OCI-LY1 (cell line): ENCODE results near the gene DCLK1.

Experiments used
- H2AFZ ChIP-seq: fragments of 200-600 bp; sonication (generic), shearing (Covaris generic); 2 replicates; pipeline ENCODE4 v1.6.0; 2014; ENCODE audit warnings: antibody characterized with exemption, mild to moderate bottlenecking, low read length
- H3F3A ChIP-seq: fragments of 200-600 bp; sonication (generic), shearing (Covaris generic); 2 replicates; pipeline ENCODE4 v1.6.0; 2014; ENCODE audit warnings: mild to moderate bottlenecking, antibody characterized with exemption, low read length, moderate library complexity; ENCODE audit not compliant: insufficient read depth
- H3K27ac ChIP-seq: fragments of 200-600 bp; sonication (generic); 2 replicates; pipeline ENCODE4 v1.5.1; 2014; ENCODE audit warnings: low read length, mixed run types, mild to moderate bottlenecking, low read depth; ENCODE audit not compliant: poor library complexity, severe bottlenecking
- H3K27me3 ChIP-seq: fragments of 200-600 bp; sonication (generic); 2 replicates; pipeline ENCODE4 v1.6.0; 2014; ENCODE audit warnings: antibody characterized with exemption, mild to moderate bottlenecking, low read length, moderate library complexity; ENCODE audit not compliant: insufficient read depth
- H3K36me3 ChIP-seq: fragments of 200-600 bp; sonication (generic); 2 replicates; pipeline ENCODE4 v1.6.1; 2014; ENCODE audit warnings: mild to moderate bottlenecking, antibody characterized with exemption, low read length, moderate library complexity, mixed read lengths; ENCODE audit not compliant: insufficient read depth
- H3K4me1 ChIP-seq: fragments of 200-600 bp; sonication (generic); 2 replicates; pipeline ENCODE4 v1.5.1; 2014; ENCODE audit warnings: mild to moderate bottlenecking, low read length, moderate library complexity; ENCODE audit not compliant: insufficient read depth, severe bottlenecking
- H3K4me2 ChIP-seq: fragments of 200-600 bp; sonication (generic), shearing (Covaris generic); 2 replicates; pipeline ENCODE4 v1.6.1; 2014; ENCODE audit warnings: low read length
- H3K4me3 ChIP-seq: fragments of 200-600 bp; sonication (generic); 2 replicates; pipeline ENCODE4 v1.5.1; 2014; ENCODE audit warnings: low read length, low read depth, mild to moderate bottlenecking, mixed read lengths; ENCODE audit not compliant: poor library complexity, severe bottlenecking
- H3K79me2 ChIP-seq: fragments of 200-600 bp; shearing (Covaris generic); 2 replicates; pipeline ENCODE4 v1.6.1; 2016; ENCODE audit warnings: mixed run types, low read length, mixed read lengths; ENCODE audit not compliant: insufficient read depth
- H3K9ac ChIP-seq: fragments of 200-600 bp; sonication (generic), shearing (Covaris generic); 2 replicates; pipeline ENCODE4 v1.6.1; 2014; ENCODE audit warnings: mild to moderate bottlenecking, low read length, mixed read lengths
- H3K9me2 ChIP-seq: fragments of 200-600 bp; sonication (generic), shearing (Covaris generic); 2 replicates; pipeline ENCODE4 v1.6.1; 2014; ENCODE audit warnings: low read depth, mild to moderate bottlenecking, low read length, mixed read lengths
- H3K9me3 ChIP-seq: fragments of 200-600 bp; shearing (Covaris generic); 2 replicates; pipeline ENCODE4 v1.6.1; 2014; ENCODE audit warnings: low read length, mixed read lengths
- H4K20me1 ChIP-seq: fragments of 200-600 bp; sonication (generic), shearing (Covaris generic); 2 replicates; pipeline ENCODE4 v1.6.0; 2016; ENCODE audit warnings: mild to moderate bottlenecking, low read length; ENCODE audit not compliant: insufficient read depth
- EZH2 ChIP-seq: fragments of 200-600 bp; sonication (generic), shearing (Covaris generic); IDR thresholded peaks from 2 replicates; pipeline ENCODE4 v1.8.0; 2017; ENCODE audit warnings: borderline replicate concordance, mixed run types, mild to moderate bottlenecking, antibody characterized with exemption, low read length, moderate library complexity, mixed read lengths
- TF ChIP-seq, protein P1 (sequence below): fragments of 200-600 bp; sonication (generic), shearing (Covaris generic); IDR thresholded peaks from 2 replicates; pipeline ENCODE4 v1.5.1; 2017; ENCODE audit warnings: mild to moderate bottlenecking, antibody characterized with exemption, low read length, moderate library complexity, mixed read lengths

DCLK1 gene

DNA sequence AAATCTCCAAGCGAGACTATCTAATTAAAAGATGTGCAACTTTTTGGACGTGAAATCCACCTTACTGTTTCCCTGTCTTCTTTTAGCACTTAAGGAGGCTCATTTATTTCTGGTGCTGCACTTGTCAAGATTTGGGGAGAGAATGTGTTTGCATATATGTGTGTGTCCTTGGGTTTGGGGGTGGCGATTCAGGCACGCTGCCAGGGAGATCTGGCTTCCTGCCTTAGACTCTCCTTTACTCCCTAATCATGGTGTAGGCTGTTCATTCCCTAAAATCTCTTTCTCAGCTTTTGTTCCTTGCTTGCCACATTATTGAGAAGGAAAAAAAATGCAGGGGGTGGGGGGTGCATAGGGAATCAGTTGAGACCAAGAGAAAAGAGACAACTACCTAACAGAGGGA, 271.2 kb downstream of the DCLK1 start:
- TF ChIP-seq, protein P1, sequence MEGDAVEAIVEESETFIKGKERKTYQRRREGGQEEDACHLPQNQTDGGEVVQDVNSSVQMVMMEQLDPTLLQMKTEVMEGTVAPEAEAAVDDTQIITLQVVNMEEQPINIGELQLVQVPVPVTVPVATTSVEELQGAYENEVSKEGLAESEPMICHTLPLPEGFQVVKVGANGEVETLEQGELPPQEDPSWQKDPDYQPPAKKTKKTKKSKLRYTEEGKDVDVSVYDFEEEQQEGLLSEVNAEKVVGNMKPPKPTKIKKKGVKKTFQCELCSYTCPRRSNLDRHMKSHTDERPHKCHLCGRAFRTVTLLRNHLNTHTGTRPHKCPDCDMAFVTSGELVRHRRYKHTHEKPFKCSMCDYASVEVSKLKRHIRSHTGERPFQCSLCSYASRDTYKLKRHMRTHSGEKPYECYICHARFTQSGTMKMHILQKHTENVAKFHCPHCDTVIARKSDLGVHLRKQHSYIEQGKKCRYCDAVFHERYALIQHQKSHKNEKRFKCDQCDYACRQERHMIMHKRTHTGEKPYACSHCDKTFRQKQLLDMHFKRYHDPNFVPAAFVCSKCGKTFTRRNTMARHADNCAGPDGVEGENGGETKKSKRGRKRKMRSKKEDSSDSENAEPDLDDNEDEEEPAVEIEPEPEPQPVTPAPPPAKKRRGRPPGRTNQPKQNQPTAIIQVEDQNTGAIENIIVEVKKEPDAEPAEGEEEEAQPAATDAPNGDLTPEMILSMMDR = no peak
- TF ChIP-seq EZH2 = no peak
- no peaks in the 10 kb centered on the region for H3K9me3 ChIP-seq
- no peaks in the 10 kb centered on the region for H3K27me3 ChIP-seq
- H3K4me1 ChIP-seq = no peaks in the 10 kb centered on the region
- H2AFZ ChIP-seq = no peak overlapping the region
- no peak overlapping the region for H3K4me3 ChIP-seq
- H3K9ac ChIP-seq = no peak overlapping the region
- H3F3A ChIP-seq = no peaks in the 10 kb centered on the region
- H3K4me2 ChIP-seq = no peak overlapping the region
- no peaks in the 10 kb centered on the region for H3K36me3 ChIP-seq
- H3K9me2 ChIP-seq = no peaks in the 10 kb centered on the region
- no peak overlapping the region for H3K27ac ChIP-seq
- H3K79me2 ChIP-seq = no peaks in the 10 kb centered on the region
- H4K20me1 ChIP-seq = no peaks in the 10 kb centered on the region

DNA sequence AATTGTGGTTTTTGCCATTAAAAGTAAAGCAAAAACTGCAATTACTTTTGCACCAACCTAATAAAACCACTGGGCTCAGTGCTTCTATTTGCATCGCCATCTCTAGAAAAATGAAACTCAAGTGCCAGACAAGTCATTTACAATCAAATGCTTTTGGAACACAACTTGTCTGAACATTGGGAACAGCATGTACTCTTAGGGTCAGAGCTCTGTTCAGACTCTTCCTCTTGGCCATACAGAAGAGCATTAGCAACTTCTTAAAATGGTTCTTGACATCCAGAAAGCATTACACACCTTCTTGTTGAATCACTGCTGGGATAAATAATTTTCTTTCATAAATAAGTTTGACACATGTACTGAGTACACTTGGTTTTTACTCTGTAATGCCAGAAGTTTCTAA, 272.5 kb downstream of the DCLK1 start:
- Histone ChIP-seq H3K4me1 (no peaks in the 10 kb centered on the region), H3K27me3 (no peaks in the 10 kb centered on the region), H3K27ac (no peak overlapping the region)

DNA sequence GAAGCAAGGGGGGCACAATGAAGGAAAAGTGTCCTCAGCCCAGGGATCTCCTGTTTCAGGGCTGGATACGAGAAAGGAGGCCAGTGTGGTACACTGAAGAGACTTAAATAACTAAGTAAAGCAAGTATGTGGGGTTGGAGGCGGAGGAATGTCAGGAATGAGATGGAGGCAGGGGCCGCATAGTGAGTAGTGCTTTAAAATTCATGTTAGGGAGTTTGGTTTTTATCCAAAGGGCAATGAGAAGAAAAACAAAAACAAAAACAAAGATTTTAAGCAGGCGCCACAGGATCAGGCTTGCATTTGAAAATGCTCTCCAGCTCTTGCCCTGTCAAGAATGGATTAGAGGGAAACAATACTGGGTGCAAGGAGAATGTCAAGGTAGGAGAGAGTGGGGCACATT, 273.4 kb downstream of the DCLK1 start:
- TF ChIP-seq, protein P1 = no peak
- no peak for TF ChIP-seq EZH2
- no peaks in the 10 kb centered on the region for H3F3A ChIP-seq
- H3K4me2 ChIP-seq = no peak overlapping the region
- no peak overlapping the region for H3K9ac ChIP-seq
- H2AFZ ChIP-seq = no peak overlapping the region
- H3K36me3 ChIP-seq = no peaks in the 10 kb centered on the region
- no peaks in the 10 kb centered on the region for H3K27me3 ChIP-seq
- no peaks in the 10 kb centered on the region for H3K79me2 ChIP-seq
- H4K20me1 ChIP-seq = no peaks in the 10 kb centered on the region
- H3K4me3 ChIP-seq = no peak overlapping the region
- no peak overlapping the region for H3K27ac ChIP-seq
- H3K4me1 ChIP-seq = no peaks in the 10 kb centered on the region
- no peaks in the 10 kb centered on the region for H3K9me3 ChIP-seq
- no peaks in the 10 kb centered on the region for H3K9me2 ChIP-seq

More for the DNA sequence above, 272.5 kb downstream of the DCLK1 start:
- no peaks in the 10 kb centered on the region for H3K79me2 ChIP-seq
- H3K4me2 ChIP-seq = no peak overlapping the region
- H3K36me3 ChIP-seq = no peaks in the 10 kb centered on the region
- TF ChIP-seq EZH2 = no peak
- TF ChIP-seq, protein P1 = no peak
- no peaks in the 10 kb centered on the region for H3K9me3 ChIP-seq
- H3K9me2 ChIP-seq = no peaks in the 10 kb centered on the region
- H4K20me1 ChIP-seq = no peaks in the 10 kb centered on the region
- H3K9ac ChIP-seq = no peak overlapping the region
- H3K4me3 ChIP-seq = no peak overlapping the region
- H3F3A ChIP-seq = no peaks in the 10 kb centered on the region
- H2AFZ ChIP-seq = no peak overlapping the region
